HepG2 (cell line): ENCODE results near the gene TMEM258. TPM values are rescaled to one million over a fixed set of nuclear protein-coding genes. Genes with fewer than 3 reads are reported as not detected.

ENCODE experiments used
- AKNA ChIP-seq: sonication (generic); formaldehyde crosslinking; IDR thresholded peaks from 2 replicates; pipeline ENCODE4 v1.4.0; 2020; ENCODE audit warnings: missing genetic modification reagents, borderline replicate concordance
- CEBPG ChIP-seq: IDR thresholded peaks from 2 replicates; pipeline ENCODE4 v1.6.1; 2016
- MEIS2 ChIP-seq: sonication (generic); formaldehyde crosslinking; IDR thresholded peaks from 2 replicates; pipeline ENCODE4 v1.9.0; 2021; ENCODE audit warnings: mild to moderate bottlenecking, missing genetic modification reagents
- PRDM15 ChIP-seq: sonication (generic); formaldehyde crosslinking; IDR thresholded peaks from 2 replicates; pipeline ENCODE4 v1.4.0; 2020; ENCODE audit warnings: missing genetic modification reagents
- ZFP37 ChIP-seq: sonication (generic); formaldehyde crosslinking; IDR thresholded peaks from 2 replicates; pipeline ENCODE4 v1.4.0; 2020; ENCODE audit warnings: missing genetic modification reagents, borderline replicate concordance
- ZNF775 ChIP-seq: sonication (generic); formaldehyde crosslinking; IDR thresholded peaks from 2 replicates; pipeline ENCODE4 v1.4.0; 2020; ENCODE audit warnings: missing genetic modification reagents, mild to moderate bottlenecking, moderate library complexity, borderline replicate concordance
- polyA plus RNA-seq, 8 experiments: library from polyadenylated mRNA; depleted of rRNA in 3 of 8; stranded (reverse) in 7 of 8; unstranded in 1 of 8; fragments of >200 nt; fragmentation: Illumina TruSeq in 4 of 8; extraction: Trizol in 4 of 8; gene quantifications; 2 replicates each; pipeline versions ENCODE4 v1.2.1 to v1.2.3, GENCODE V29; 2011 to 2016; ENCODE audit warnings: low read depth in 4 of 8, missing spikeins in 1 of 8, mixed read lengths in 1 of 8; ENCODE audit not compliant: insufficient read depth in 1 of 8
- total RNA-seq, 5 experiments: library from RNA; depleted of rRNA; stranded (reverse); fragments of >200 nt; fragmentation: Illumina TruSeq; extraction: Trizol; gene quantifications; 2 replicates each; pipeline ENCODE4 v1.2.3, GENCODE V29; 2016; ENCODE audit warnings: low read depth in 1 of 5
- TF ChIP-seq, protein P1 (sequence below): sonication (generic); formaldehyde crosslinking; IDR thresholded peaks from 2 replicates; pipeline ENCODE4 v1.8.1; 2023; ENCODE audit warnings: mild to moderate bottlenecking, missing genetic modification reagents
- TF ChIP-seq, protein P2 (sequence below): sonication (generic); formaldehyde crosslinking; IDR thresholded peaks from 2 replicates; pipeline ENCODE4 v1.5.0; 2020; ENCODE audit warnings: missing genetic modification reagents
- TF ChIP-seq, protein P3 (sequence below): sonication (generic); formaldehyde crosslinking; IDR thresholded peaks from 2 replicates; pipeline ENCODE4 v1.5.1; 2020; ENCODE audit warnings: mild to moderate bottlenecking, moderate library complexity, missing genetic modification reagents

TMEM258 gene
- total and polyA plus RNA-seq, 2 of the 13 experiments (the other 11 are each of a cell fraction or from before 2014, with no cell fraction given), result 175 to 424 TPM

GRCh38 chr11:61816736-61817455 lies 24.5 kb upstream of the TMEM258 start, which contains the start of gene FADS1 (continued):
- TF ChIP-seq PRDM15 (CRISPR knock-in tag) (peak; percentile 97), ZFP37 (CRISPR knock-in tag) (0 out of 2 replicates have a peak, but pooled peaks have one; percentile 25), CEBPG (CRISPR knock-in tag) (peak; percentile 94), AKNA (CRISPR knock-in tag) (no peak), ZNF775 (peak; percentile 81; the same call in 1 of the 2 replicates), MEIS2 (CRISPR knock-in tag) (peak; percentile 91)
- TF ChIP-seq, protein P1, sequence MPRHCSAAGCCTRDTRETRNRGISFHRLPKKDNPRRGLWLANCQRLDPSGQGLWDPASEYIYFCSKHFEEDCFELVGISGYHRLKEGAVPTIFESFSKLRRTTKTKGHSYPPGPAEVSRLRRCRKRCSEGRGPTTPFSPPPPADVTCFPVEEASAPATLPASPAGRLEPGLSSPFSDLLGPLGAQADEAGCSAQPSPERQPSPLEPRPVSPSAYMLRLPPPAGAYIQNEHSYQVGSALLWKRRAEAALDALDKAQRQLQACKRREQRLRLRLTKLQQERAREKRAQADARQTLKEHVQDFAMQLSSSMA (CRISPR knock-in tag), result peak; percentile 60; the same call in 1 of the 2 replicates
- TF ChIP-seq, protein P2, sequence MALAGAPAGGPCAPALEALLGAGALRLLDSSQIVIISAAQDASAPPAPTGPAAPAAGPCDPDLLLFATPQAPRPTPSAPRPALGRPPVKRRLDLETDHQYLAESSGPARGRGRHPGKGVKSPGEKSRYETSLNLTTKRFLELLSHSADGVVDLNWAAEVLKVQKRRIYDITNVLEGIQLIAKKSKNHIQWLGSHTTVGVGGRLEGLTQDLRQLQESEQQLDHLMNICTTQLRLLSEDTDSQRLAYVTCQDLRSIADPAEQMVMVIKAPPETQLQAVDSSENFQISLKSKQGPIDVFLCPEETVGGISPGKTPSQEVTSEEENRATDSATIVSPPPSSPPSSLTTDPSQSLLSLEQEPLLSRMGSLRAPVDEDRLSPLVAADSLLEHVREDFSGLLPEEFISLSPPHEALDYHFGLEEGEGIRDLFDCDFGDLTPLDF, result peak; percentile 78
- TF ChIP-seq, protein P3, sequence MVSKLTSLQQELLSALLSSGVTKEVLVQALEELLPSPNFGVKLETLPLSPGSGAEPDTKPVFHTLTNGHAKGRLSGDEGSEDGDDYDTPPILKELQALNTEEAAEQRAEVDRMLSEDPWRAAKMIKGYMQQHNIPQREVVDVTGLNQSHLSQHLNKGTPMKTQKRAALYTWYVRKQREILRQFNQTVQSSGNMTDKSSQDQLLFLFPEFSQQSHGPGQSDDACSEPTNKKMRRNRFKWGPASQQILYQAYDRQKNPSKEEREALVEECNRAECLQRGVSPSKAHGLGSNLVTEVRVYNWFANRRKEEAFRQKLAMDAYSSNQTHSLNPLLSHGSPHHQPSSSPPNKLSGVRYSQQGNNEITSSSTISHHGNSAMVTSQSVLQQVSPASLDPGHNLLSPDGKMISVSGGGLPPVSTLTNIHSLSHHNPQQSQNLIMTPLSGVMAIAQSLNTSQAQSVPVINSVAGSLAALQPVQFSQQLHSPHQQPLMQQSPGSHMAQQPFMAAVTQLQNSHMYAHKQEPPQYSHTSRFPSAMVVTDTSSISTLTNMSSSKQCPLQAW (CRISPR knock-in tag), result peak; percentile 89
